Stomach (tissue), 4 donors: ENCODE results near the gene CSGALNACT2.

Experiments
- EP300 ChIP-seq: sonication (generic); formaldehyde crosslinking; IDR thresholded peaks from one replicate; pipeline ENCODE4 v1.6.1; 2017; ENCODE audit warnings: antibody characterized with exemption
- POLR2A ChIP-seq, 4 donors: fragments of 450-650 bp; IDR thresholded peaks; one replicate each; pipeline ENCODE4 v1.6.1; 2016; ENCODE audit warnings: antibody characterized with exemption in 4 of 4, control low read depth in 2 of 4, mild to moderate bottlenecking in 1 of 4, moderate library complexity in 1 of 4
- POLR2AphosphoS5 ChIP-seq, 3 donors: sonication (generic); formaldehyde crosslinking; IDR thresholded peaks; one replicate each; pipeline ENCODE4 v1.6.1; 2016; ENCODE audit warnings: antibody characterized with exemption in 3 of 3
- TF ChIP-seq, protein P1 (sequence below), 7 experiments: fragments of 450-650 bp in 4 of 7; fragments of 200-600 bp in 3 of 7; sonication (generic) in 3 of 7; IDR thresholded peaks; one replicate each; pipeline ENCODE4 v1.5.1; 2016 to 2019; ENCODE audit warnings: antibody characterized with exemption in 7 of 7, control low read depth in 2 of 7, mild to moderate bottlenecking in 1 of 7

DNA sequence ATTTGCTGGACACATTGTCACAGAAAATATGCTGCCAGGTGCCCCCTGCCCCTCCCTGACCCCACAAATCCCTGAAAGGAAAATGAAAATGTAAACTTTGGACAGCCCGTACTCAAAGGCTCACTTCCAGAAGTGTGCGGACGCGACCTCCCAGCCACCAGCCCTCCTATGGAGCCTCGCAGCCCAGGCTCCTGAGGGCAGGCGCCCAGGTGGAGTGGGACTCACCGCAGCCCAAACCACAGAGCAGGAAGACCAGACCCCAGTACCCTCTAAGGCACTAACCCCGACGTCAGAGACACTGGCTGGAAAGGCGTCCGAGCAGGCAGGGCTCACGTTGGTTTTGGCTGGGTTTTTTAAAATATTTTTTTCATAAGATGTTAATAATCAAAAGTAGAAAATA lies 57.3 kb downstream of the CSGALNACT2 start:
- no peak for TF ChIP-seq POLR2A (IDR thresholded peaks at IDR 0.05)
- TF ChIP-seq, protein P1, sequence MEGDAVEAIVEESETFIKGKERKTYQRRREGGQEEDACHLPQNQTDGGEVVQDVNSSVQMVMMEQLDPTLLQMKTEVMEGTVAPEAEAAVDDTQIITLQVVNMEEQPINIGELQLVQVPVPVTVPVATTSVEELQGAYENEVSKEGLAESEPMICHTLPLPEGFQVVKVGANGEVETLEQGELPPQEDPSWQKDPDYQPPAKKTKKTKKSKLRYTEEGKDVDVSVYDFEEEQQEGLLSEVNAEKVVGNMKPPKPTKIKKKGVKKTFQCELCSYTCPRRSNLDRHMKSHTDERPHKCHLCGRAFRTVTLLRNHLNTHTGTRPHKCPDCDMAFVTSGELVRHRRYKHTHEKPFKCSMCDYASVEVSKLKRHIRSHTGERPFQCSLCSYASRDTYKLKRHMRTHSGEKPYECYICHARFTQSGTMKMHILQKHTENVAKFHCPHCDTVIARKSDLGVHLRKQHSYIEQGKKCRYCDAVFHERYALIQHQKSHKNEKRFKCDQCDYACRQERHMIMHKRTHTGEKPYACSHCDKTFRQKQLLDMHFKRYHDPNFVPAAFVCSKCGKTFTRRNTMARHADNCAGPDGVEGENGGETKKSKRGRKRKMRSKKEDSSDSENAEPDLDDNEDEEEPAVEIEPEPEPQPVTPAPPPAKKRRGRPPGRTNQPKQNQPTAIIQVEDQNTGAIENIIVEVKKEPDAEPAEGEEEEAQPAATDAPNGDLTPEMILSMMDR (IDR thresholded peaks at IDR 0.05) = no peak
- no peak for TF ChIP-seq EP300
- no peak for TF ChIP-seq POLR2AphosphoS5 (IDR thresholded peaks at IDR 0.05)
